Measurements from ENCODE around the gene FIGNL2.
"Not testable (repeated sequence)": the region's sequence is repeated elsewhere in the genome, so short reads cannot be mapped to it uniquely, and the experiment has no call there.

FIGNL2 gene

GRCh38 chr12:51836041-51836826 is 12.3 kb downstream of the FIGNL2 start:
- Histone ChIP-seq H3K36me3 (ENCODE audit: control insufficient read depth, insufficient read depth, low read length) (no peaks in the 10 kb centered on the region), H3K4me1 (ENCODE audit: control insufficient read depth, insufficient read depth, low read length) (peaks cover 86% of the 10 kb centered on the region), H3K9me3 (ENCODE audit: control insufficient read depth, low read length) (no peaks in the 10 kb centered on the region), H3K4me3 (ENCODE audit: insufficient read depth, low read depth, low read length) (no peak overlapping the region), H3K27ac (ENCODE audit: insufficient read depth, low read depth, low read length, poor library complexity, severe bottlenecking) (peak overlapping the region; percentile 88), H3K27me3 (ENCODE audit: control insufficient read depth, insufficient read depth, low read length, poor library complexity, severe bottlenecking) (no peaks in the 10 kb centered on the region)
- 28 to 31% methylated on average over 11 of the region's 13 CpGs for WGBS, 2 experiments

- no peaks in the 10 kb centered on the region for H3K9me3 ChIP-seq (ENCODE audit: control insufficient read depth, low read length)
- no peak overlapping the region for H3K4me3 ChIP-seq (ENCODE audit: insufficient read depth, low read depth, low read length)
- H3K27ac ChIP-seq (ENCODE audit: insufficient read depth, low read depth, low read length, poor library complexity, severe bottlenecking), result no peak overlapping the region
- no peaks in the 10 kb centered on the region for H3K27me3 ChIP-seq (ENCODE audit: control insufficient read depth, insufficient read depth, low read length, poor library complexity, severe bottlenecking)
- H3K4me1 ChIP-seq (ENCODE audit: control insufficient read depth, insufficient read depth, low read length), result peaks cover 76% of the 10 kb centered on the region
- no peaks in the 10 kb centered on the region for H3K36me3 ChIP-seq (ENCODE audit: control insufficient read depth, insufficient read depth, low read length)
- WGBS, 2 experiments, result 89 to 91% methylated on average over 11 of the region's 11 CpGs
Measured at GRCh38 chr12:51834411-51834810, 14.1 kb downstream of the FIGNL2 start.

- H3K4me3 ChIP-seq (ENCODE audit: insufficient read depth, low read depth, low read length), result no peak overlapping the region
- 71 to 72% methylated on average over 12 of the region's 12 CpGs for WGBS, 2 experiments
- H3K9me3 ChIP-seq (ENCODE audit: control insufficient read depth, low read length), result no peaks in the 10 kb centered on the region
- H3K27me3 ChIP-seq (ENCODE audit: control insufficient read depth, insufficient read depth, low read length, poor library complexity, severe bottlenecking), result no peaks in the 10 kb centered on the region
- H3K36me3 ChIP-seq (ENCODE audit: control insufficient read depth, insufficient read depth, low read length), result no peaks in the 10 kb centered on the region
- H3K27ac ChIP-seq (ENCODE audit: insufficient read depth, low read depth, low read length, poor library complexity, severe bottlenecking), result no peak overlapping the region
- H3K4me1 ChIP-seq (ENCODE audit: control insufficient read depth, insufficient read depth, low read length), result peaks cover 76% of the 10 kb centered on the region
Measured at GRCh38 chr12:51833448-51834227, 14.9 kb downstream of the FIGNL2 start.

- H3K4me3 ChIP-seq (ENCODE audit: insufficient read depth, low read depth, low read length), result no peak overlapping the region
- no peaks in the 10 kb centered on the region for H3K9me3 ChIP-seq (ENCODE audit: control insufficient read depth, low read length)
- H3K27ac ChIP-seq (ENCODE audit: insufficient read depth, low read depth, low read length, poor library complexity, severe bottlenecking), result no peak overlapping the region
- 67 to 69% methylated on average over 10 of the region's 10 CpGs for WGBS, 2 experiments
- peaks cover 76% of the 10 kb centered on the region for H3K4me1 ChIP-seq (ENCODE audit: control insufficient read depth, insufficient read depth, low read length)
- H3K27me3 ChIP-seq (ENCODE audit: control insufficient read depth, insufficient read depth, low read length, poor library complexity, severe bottlenecking), result no peaks in the 10 kb centered on the region
- H3K36me3 ChIP-seq (ENCODE audit: control insufficient read depth, insufficient read depth, low read length), result no peaks in the 10 kb centered on the region
Measured at GRCh38 chr12:51832354-51833107, 16.0 kb downstream of the FIGNL2 start.

- H3K27me3 ChIP-seq (ENCODE audit: control insufficient read depth, insufficient read depth, low read length, poor library complexity, severe bottlenecking); H3K27ac ChIP-seq (ENCODE audit: insufficient read depth, low read depth, low read length, poor library complexity, severe bottlenecking); H3K9me3 ChIP-seq (ENCODE audit: control insufficient read depth, low read length); H3K4me3 ChIP-seq (ENCODE audit: insufficient read depth, low read depth, low read length); H3K36me3 ChIP-seq (ENCODE audit: control insufficient read depth, insufficient read depth, low read length): not testable (repeated sequence)
- 79 to 88% methylated on average over 5 of the region's 5 CpGs for WGBS, 2 experiments
- H3K4me1 ChIP-seq (ENCODE audit: control insufficient read depth, insufficient read depth, low read length), result peaks cover 76% of the 10 kb centered on the region
Measured at GRCh38 chr12:51831817-51832216, 16.7 kb downstream of the FIGNL2 start.

GRCh38 chr12:51829641-51830040 is 18.9 kb downstream of the FIGNL2 start:
- no peak overlapping the region for H3K4me3 ChIP-seq (ENCODE audit: insufficient read depth, low read depth, low read length)
- no peaks in the 10 kb centered on the region for H3K9me3 ChIP-seq (ENCODE audit: control insufficient read depth, low read length)
- H3K27ac ChIP-seq (ENCODE audit: insufficient read depth, low read depth, low read length, poor library complexity, severe bottlenecking), result peak overlapping the region; percentile 84
- H3K4me1 ChIP-seq (ENCODE audit: control insufficient read depth, insufficient read depth, low read length), result peaks cover 59% of the 10 kb centered on the region
- 77 to 89% methylated on average over 1 of the region's 1 CpG for WGBS, 2 experiments
- no peaks in the 10 kb centered on the region for H3K27me3 ChIP-seq (ENCODE audit: control insufficient read depth, insufficient read depth, low read length, poor library complexity, severe bottlenecking)
- no peaks in the 10 kb centered on the region for H3K36me3 ChIP-seq (ENCODE audit: control insufficient read depth, insufficient read depth, low read length)

GRCh38 chr12:51829011-51829481 is 19.5 kb downstream of the FIGNL2 start:
- H3K27ac ChIP-seq (ENCODE audit: insufficient read depth, low read depth, low read length, poor library complexity, severe bottlenecking), result peak overlapping the region; percentile 84
- H3K9me3 ChIP-seq (ENCODE audit: control insufficient read depth, low read length), result no peaks in the 10 kb centered on the region
- no peak overlapping the region for H3K4me3 ChIP-seq (ENCODE audit: insufficient read depth, low read depth, low read length)
- no peaks in the 10 kb centered on the region for H3K36me3 ChIP-seq (ENCODE audit: control insufficient read depth, insufficient read depth, low read length)
- H3K4me1 ChIP-seq (ENCODE audit: control insufficient read depth, insufficient read depth, low read length), result peaks cover 53% of the 10 kb centered on the region
- H3K27me3 ChIP-seq (ENCODE audit: control insufficient read depth, insufficient read depth, low read length, poor library complexity, severe bottlenecking), result no peaks in the 10 kb centered on the region
- WGBS, 2 experiments, result 3 to 4% methylated on average over 5 of the region's 5 CpGs

GRCh38 chr12:51827925-51828818 is 20.3 kb downstream of the FIGNL2 start:
- no peaks in the 10 kb centered on the region for H3K27me3 ChIP-seq (ENCODE audit: control insufficient read depth, insufficient read depth, low read length, poor library complexity, severe bottlenecking)
- H3K4me1 ChIP-seq (ENCODE audit: control insufficient read depth, insufficient read depth, low read length), result peaks cover 47% of the 10 kb centered on the region
- 77 to 79% methylated on average over 11 of the region's 11 CpGs for WGBS, 2 experiments
- no peaks in the 10 kb centered on the region for H3K36me3 ChIP-seq (ENCODE audit: control insufficient read depth, insufficient read depth, low read length)
- H3K9me3 ChIP-seq (ENCODE audit: control insufficient read depth, low read length), result no peaks in the 10 kb centered on the region
- peak overlapping the region; percentile 53 for H3K27ac ChIP-seq (ENCODE audit: insufficient read depth, low read depth, low read length, poor library complexity, severe bottlenecking)
- H3K4me3 ChIP-seq (ENCODE audit: insufficient read depth, low read depth, low read length), result no peak overlapping the region

GRCh38 chr12:51826881-51827280 is 21.6 kb downstream of the FIGNL2 start:
- Histone ChIP-seq H3K4me1 (ENCODE audit: control insufficient read depth, insufficient read depth, low read length) (peaks cover 39% of the 10 kb centered on the region), H3K36me3 (ENCODE audit: control insufficient read depth, insufficient read depth, low read length) (peaks cover 3% of the 10 kb centered on the region)
- WGBS, 2 experiments, result 91 to 95% methylated on average over 4 of the region's 4 CpGs

More at GRCh38 chr12:51826881-51827280, 21.6 kb downstream of the FIGNL2 start:
- no peak overlapping the region for H3K4me3 ChIP-seq (ENCODE audit: insufficient read depth, low read depth, low read length)
- H3K27ac ChIP-seq (ENCODE audit: insufficient read depth, low read depth, low read length, poor library complexity, severe bottlenecking), result no peak overlapping the region
- no peaks in the 10 kb centered on the region for H3K27me3 ChIP-seq (ENCODE audit: control insufficient read depth, insufficient read depth, low read length, poor library complexity, severe bottlenecking)
- no peaks in the 10 kb centered on the region for H3K9me3 ChIP-seq (ENCODE audit: control insufficient read depth, low read length)

Data from ectodermal cell (in vitro differentiated cells).